ENCODE results near the gene PPARA. TPM values are rescaled to one million over a fixed set of nuclear protein-coding genes. Genes with fewer than 3 reads are reported as not detected.

Gene PPARA
- total RNA-seq, 1 experiment from 2014 or later, result 10.7 TPM

GRCh38 chr22:46244771-46245170 lies 94.4 kb downstream of the PPARA start:
- ATAC-seq, result no peak
- intact Hi-C loops (cut with micrococcal nuclease; ENCODE audit: unreplicated experiment) (no loop called here), in situ Hi-C loops (cut with HindIII; ENCODE audit: low pct_unique_long_range_greater_than_20kb, low sequenced_read_pairs) (no loop called here)
- H3K27me3 ChIP-seq (ENCODE audit: control insufficient read depth, insufficient read depth, low read length), result no peaks in the 10 kb centered on the region
- CTCF ChIA-PET, result no interaction called here
- no peaks in the 10 kb centered on the region; the same call in 1 of the 2 replicates for H3K4me1 ChIP-seq (ENCODE audit: control insufficient read depth, insufficient read depth, low read length)
- DNase-seq (ENCODE audit: low read depth, low spot score), result no peak
- no TSS peak for BruUV-seq (replicated peaks)
- H3K36me3 ChIP-seq (ENCODE audit: control insufficient read depth, insufficient read depth, low read length), result no peaks in the 10 kb centered on the region
- POLR2A ChIA-PET, result no interaction called here
- H3K4me3 ChIP-seq (ENCODE audit: low read depth in 2 of 2, low read length in 2 of 2), result no peak overlapping the region
- H3K27ac ChIP-seq (ENCODE audit: low read length), result no peak overlapping the region
- TF ChIP-seq TCF7L2 (IDR thresholded peaks at IDR 0.05; ENCODE audit: low read depth, low read length) (no peak), REST (IDR thresholded peaks at IDR 0.05; ENCODE audit: insufficient read depth in 1 of 2, low read depth in 2 of 2, low read length in 1 of 2) (no peak), SIN3A (IDR thresholded peaks at IDR 0.05; ENCODE audit: borderline replicate concordance, insufficient read depth, low read depth, low read length) (no peak), POLR2AphosphoS5 (IDR thresholded peaks at IDR 0.05; ENCODE audit: low read depth, low read length) (no peak), CTCF (IDR thresholded peaks at IDR 0.05) (no peak)
- no peaks in the 10 kb centered on the region for H3K9me3 ChIP-seq (ENCODE audit: control insufficient read depth, insufficient read depth, low read depth, low read length)

GRCh38 chr22:46245511-46245910 lies 95.2 kb downstream of the PPARA start:
- ATAC-seq (no peak), DNase-seq (ENCODE audit: low read depth, low spot score) (no peak)
- in situ Hi-C loops (cut with HindIII; ENCODE audit: low pct_unique_long_range_greater_than_20kb, low sequenced_read_pairs) (no loop called here), intact Hi-C loops (cut with micrococcal nuclease; ENCODE audit: unreplicated experiment) (no loop called here)
- Histone ChIP-seq H3K36me3 (ENCODE audit: control insufficient read depth, insufficient read depth, low read length) (no peaks in the 10 kb centered on the region), H3K27ac (ENCODE audit: low read length) (no peak overlapping the region), H3K4me3 (ENCODE audit: low read depth in 2 of 2, low read length in 2 of 2) (no peak overlapping the region), H3K27me3 (ENCODE audit: control insufficient read depth, insufficient read depth, low read length) (no peaks in the 10 kb centered on the region), H3K9me3 (ENCODE audit: control insufficient read depth, insufficient read depth, low read depth, low read length) (no peaks in the 10 kb centered on the region), H3K4me1 (ENCODE audit: control insufficient read depth, insufficient read depth, low read length) (no peaks in the 10 kb centered on the region; the same call in 1 of the 2 replicates)
- BruUV-seq (replicated peaks), result no TSS peak
- POLR2A ChIA-PET, result interaction anchor here (0.6 kb wide), 1 partner anchor 88 kb away, joined by 3 read pairs; no protein-coding TSS in a partner anchor
- CTCF ChIA-PET, result no interaction called here
- no peak for TF ChIP-seq POLR2AphosphoS5 (IDR thresholded peaks at IDR 0.05; ENCODE audit: low read depth, low read length)
- no peak for TF ChIP-seq CTCF (IDR thresholded peaks at IDR 0.05)
- no peak for TF ChIP-seq SIN3A (IDR thresholded peaks at IDR 0.05; ENCODE audit: borderline replicate concordance, insufficient read depth, low read depth, low read length)
- no peak for TF ChIP-seq TCF7L2 (IDR thresholded peaks at IDR 0.05; ENCODE audit: low read depth, low read length)
- TF ChIP-seq REST (IDR thresholded peaks at IDR 0.05; ENCODE audit: insufficient read depth in 1 of 2, low read depth in 2 of 2, low read length in 1 of 2), result no peak

Data from Panc1 (cell line).